Esophagus muscularis mucosa (tissue), 4 donors: Measurements from ENCODE around the gene CAPN9. TPM values are rescaled to one million over a fixed set of nuclear protein-coding genes. Genes with fewer than 3 reads are reported as not detected.

ENCODE experiments used
- DNase-seq: peaks from one replicate; pipeline ENCODE4 v3.0.0-alpha.2; 2017; ENCODE audit errors: extremely low spot score
- H3K27ac ChIP-seq, 4 donors: fragments of 200-600 bp; sonication (generic); replicated peaks in 1 of 4; 1 replicate in 3 of 4; 2 replicates in 1 of 4; pipeline ENCODE4 v1.5.1; 2016 to 2019; ENCODE audit warnings: mild to moderate bottlenecking in 1 of 4
- H3K27me3 ChIP-seq, 4 donors: fragments of 200-600 bp; sonication (generic); one replicate each; pipeline versions ENCODE4 v1.5.1 to v1.6.0; 2016 to 2019
- H3K36me3 ChIP-seq, 4 donors: fragments of 200-600 bp; sonication (generic); one replicate each; pipeline ENCODE4 v1.5.1; 2016 to 2019
- H3K4me1 ChIP-seq, 4 donors: fragments of 200-600 bp; sonication (generic); one replicate each; pipeline ENCODE4 v1.5.1; 2016 to 2019
- H3K4me3 ChIP-seq, 4 donors: fragments of 200-600 bp; sonication (generic); 1 replicate in 2 of 4; 2 replicates in 2 of 4; pipeline ENCODE4 v1.5.1; 2016 to 2019; ENCODE audit warnings: mild to moderate bottlenecking in 4 of 4, moderate library complexity in 1 of 4
- H3K9me3 ChIP-seq, 4 donors: fragments of 200-600 bp; sonication (generic); 1 replicate in 3 of 4; 2 replicates in 1 of 4; pipeline ENCODE4 v1.5.1; 2016 to 2019
- EP300 ChIP-seq: sonication (generic); formaldehyde crosslinking; IDR thresholded peaks from one replicate; pipeline ENCODE4 v1.6.1; 2017; ENCODE audit warnings: antibody characterized with exemption
- POLR2A ChIP-seq: fragments of 450-650 bp; IDR thresholded peaks from one replicate; pipeline ENCODE4 v1.6.1; 2017; ENCODE audit warnings: antibody characterized with exemption, moderate library complexity, mild to moderate bottlenecking, low read depth
- POLR2AphosphoS5 ChIP-seq, 2 donors: sonication (generic); formaldehyde crosslinking; IDR thresholded peaks; one replicate each; pipeline ENCODE4 v1.6.1; 2017; ENCODE audit warnings: antibody characterized with exemption in 2 of 2
- WGBS: methylation state at CpG from one replicate; pipeline ENCODE4 v1.1.5; 2018; 5-methylcytosine and 5-hydroxymethylcytosine counted together
- intact Hi-C: fragments of 100-400 bp; cut with DNase I; formaldehyde crosslinking; loops from one replicate; pipeline ENCODE4 v1.15.1; 2023
- total RNA-seq, 4 donors: library from RNA; depleted of rRNA; stranded (reverse); fragments of >200 nt; gene quantifications; one replicate each; pipeline versions ENCODE4 v1.1.0 to v1.2.1, GENCODE V29; 2016
- TF ChIP-seq, protein P1 (sequence below), 3 experiments: fragments of 200-600 bp in 2 of 3; fragments of 450-650 bp in 1 of 3; sonication (generic) in 2 of 3; IDR thresholded peaks; one replicate each; pipeline ENCODE4 v1.5.1; 2017 to 2019; ENCODE audit warnings: antibody characterized with exemption in 3 of 3, mild to moderate bottlenecking in 2 of 3, moderate library complexity in 1 of 3

CAPN9 gene
- total RNA-seq, 4 donors from 2014 or later: not detected

DNA sequence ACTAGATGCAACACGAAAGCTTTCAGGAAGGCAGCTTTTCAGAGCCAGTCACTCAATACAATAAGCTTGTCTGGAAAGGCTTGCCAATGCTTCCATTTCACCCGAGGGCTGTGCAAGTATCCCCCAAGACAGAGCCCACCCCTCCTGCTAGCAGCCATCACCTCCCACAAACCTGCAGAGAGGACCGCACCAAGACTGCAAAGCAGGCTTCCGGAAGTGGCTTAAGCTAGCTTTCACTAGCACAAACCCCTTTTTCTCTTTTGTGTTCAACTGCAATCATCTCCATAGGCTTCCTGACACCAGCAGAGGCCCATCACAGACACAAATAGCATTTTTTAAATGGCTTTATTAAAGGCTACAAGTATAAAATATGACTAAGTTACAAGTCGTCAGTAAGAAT lies 89.6 kb downstream of the CAPN9 start:
- Histone ChIP-seq H3K36me3 (peaks cover 30 to 49% (median 42%) of the 10 kb centered on the region in 4 donors), H3K27me3 (no peaks in the 10 kb centered on the region), H3K4me1 (peaks cover 8 to 12% (median 9%) of the 10 kb centered on the region in 4 donors), H3K27ac (no peak overlapping the region), H3K4me3 (no peak overlapping the region), H3K9me3 (no peaks in the 10 kb centered on the region)
- no peak for DNase-seq
- intact Hi-C loops: no loop called here
- WGBS: 95% methylated on average over 5 of the region's 5 CpGs
- TF ChIP-seq POLR2A: no peak
- TF ChIP-seq EP300: no peak
- TF ChIP-seq, protein P1, sequence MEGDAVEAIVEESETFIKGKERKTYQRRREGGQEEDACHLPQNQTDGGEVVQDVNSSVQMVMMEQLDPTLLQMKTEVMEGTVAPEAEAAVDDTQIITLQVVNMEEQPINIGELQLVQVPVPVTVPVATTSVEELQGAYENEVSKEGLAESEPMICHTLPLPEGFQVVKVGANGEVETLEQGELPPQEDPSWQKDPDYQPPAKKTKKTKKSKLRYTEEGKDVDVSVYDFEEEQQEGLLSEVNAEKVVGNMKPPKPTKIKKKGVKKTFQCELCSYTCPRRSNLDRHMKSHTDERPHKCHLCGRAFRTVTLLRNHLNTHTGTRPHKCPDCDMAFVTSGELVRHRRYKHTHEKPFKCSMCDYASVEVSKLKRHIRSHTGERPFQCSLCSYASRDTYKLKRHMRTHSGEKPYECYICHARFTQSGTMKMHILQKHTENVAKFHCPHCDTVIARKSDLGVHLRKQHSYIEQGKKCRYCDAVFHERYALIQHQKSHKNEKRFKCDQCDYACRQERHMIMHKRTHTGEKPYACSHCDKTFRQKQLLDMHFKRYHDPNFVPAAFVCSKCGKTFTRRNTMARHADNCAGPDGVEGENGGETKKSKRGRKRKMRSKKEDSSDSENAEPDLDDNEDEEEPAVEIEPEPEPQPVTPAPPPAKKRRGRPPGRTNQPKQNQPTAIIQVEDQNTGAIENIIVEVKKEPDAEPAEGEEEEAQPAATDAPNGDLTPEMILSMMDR (IDR thresholded peaks at IDR 0.05): no peak
- no peak for TF ChIP-seq POLR2AphosphoS5 (IDR thresholded peaks at IDR 0.05)

GRCh38 chr1:230839173-230839572 lies 92.0 kb downstream of the CAPN9 start:
- DNase-seq: no peak
- H3K4me1 ChIP-seq: peaks cover 4 to 11% (median 9%) of the 10 kb centered on the region in 4 donors
- no peak overlapping the region for H3K27ac ChIP-seq
- intact Hi-C loops: no loop called here
- no peaks in the 10 kb centered on the region for H3K27me3 ChIP-seq
- WGBS: 85% methylated on average over 10 of the region's 10 CpGs
- peaks cover 48 to 71% (median 64%) of the 10 kb centered on the region in 4 donors for H3K36me3 ChIP-seq
- TF ChIP-seq EP300: no peak
- TF ChIP-seq, protein P1 (IDR thresholded peaks at IDR 0.05): no peak
- TF ChIP-seq POLR2AphosphoS5 (IDR thresholded peaks at IDR 0.05): no peak
- TF ChIP-seq POLR2A: no peak
- no peaks in the 10 kb centered on the region for H3K9me3 ChIP-seq
- H3K4me3 ChIP-seq: no peak overlapping the region

DNA sequence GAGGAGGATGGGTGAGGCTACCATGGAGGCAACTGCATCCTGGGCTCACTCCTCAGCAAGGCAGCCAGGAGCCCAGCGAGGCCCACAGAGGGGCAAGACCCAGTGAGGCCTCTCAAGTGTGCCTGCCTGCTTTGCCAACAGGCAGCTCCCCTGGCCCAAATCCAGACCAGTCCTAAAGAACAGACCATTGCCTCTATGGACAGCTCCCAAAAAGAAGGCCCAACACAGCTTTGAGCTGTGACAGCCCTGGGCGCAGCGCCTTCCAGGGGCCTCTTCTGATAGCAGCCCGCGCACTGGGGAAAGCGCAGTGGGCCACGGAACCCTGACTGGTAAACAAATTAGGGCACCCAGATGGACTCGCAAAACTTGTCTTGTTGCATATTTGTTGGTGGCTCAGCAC lies 95.6 kb downstream of the CAPN9 start:
- no peaks in the 10 kb centered on the region for H3K27me3 ChIP-seq
- H3K27ac ChIP-seq: no peak overlapping the region
- H3K36me3 ChIP-seq: peaks cover 51 to 59% (median 55%) of the 10 kb centered on the region in 4 donors
- peaks cover under 1 to 13% (median 7%) of the 10 kb centered on the region in 4 donors for H3K4me1 ChIP-seq
- WGBS: 89% methylated on average over 3 of the region's 8 CpGs
- intact Hi-C loops: no loop called here
- no peak for TF ChIP-seq EP300
- TF ChIP-seq POLR2AphosphoS5 (IDR thresholded peaks at IDR 0.05): no peak
- TF ChIP-seq, protein P1 (IDR thresholded peaks at IDR 0.05): no peak
- TF ChIP-seq POLR2A: no peak
- no peaks in the 10 kb centered on the region for H3K9me3 ChIP-seq
- DNase-seq: no peak
- no peak overlapping the region for H3K4me3 ChIP-seq

- no peaks in the 10 kb centered on the region for H3K9me3 ChIP-seq
- WGBS: 95% methylated on average over 21 of the region's 28 CpGs
- H3K4me3 ChIP-seq: no peak overlapping the region
- intact Hi-C loops: no loop called here
- H3K27me3 ChIP-seq: no peaks in the 10 kb centered on the region
- no peak overlapping the region for H3K27ac ChIP-seq
- peaks cover 6 to 22% (median 13%) of the 10 kb centered on the region in 4 donors for H3K4me1 ChIP-seq
- TF ChIP-seq POLR2A (no peak), EP300 (no peak), POLR2AphosphoS5 (IDR thresholded peaks at IDR 0.05) (no peak)
- TF ChIP-seq, protein P1 (IDR thresholded peaks at IDR 0.05): no peak
- no peak for DNase-seq
- peaks cover 42 to 52% (median 46%) of the 10 kb centered on the region in 4 donors for H3K36me3 ChIP-seq
Observed at GRCh38 chr1:230843503-230844309, 96.5 kb downstream of the CAPN9 start.
